AG09309 (cell line): Measurements from ENCODE around the gene NEK6.

ENCODE experiments used
- DNase-seq: peaks from one replicate; pipeline ENCODE4 v3.0.0-alpha.2; 2010; ENCODE audit warnings: low read depth
- H3K4me3 ChIP-seq: 2 replicates; pipeline ENCODE4 v1.5.1; 2011; ENCODE audit warnings: mild to moderate bottlenecking, low read depth, low read length, moderate library complexity; ENCODE audit not compliant: control insufficient read depth
- CTCF ChIP-seq: IDR thresholded peaks from 2 replicates; pipeline ENCODE4 v1.5.1; 2011; ENCODE audit warnings: mild to moderate bottlenecking, low read depth, low read length, inconsistent platforms; ENCODE audit not compliant: insufficient read depth, control insufficient read depth; ENCODE audit errors: missing control alignments

NEK6 gene

GRCh38 chr9:124255222-124255621 lies 2.5 kb upstream of the NEK6 start:
- no peak for TF ChIP-seq CTCF
- no peak overlapping the region for H3K4me3 ChIP-seq
- DNase-seq: no peak

GRCh38 chr9:124256517-124257069 lies 1.2 kb upstream of the NEK6 start:
- no peak overlapping the region for H3K4me3 ChIP-seq
- peak; percentile 81 for DNase-seq
- no peak for TF ChIP-seq CTCF

- DNase-seq: no peak
- H3K4me3 ChIP-seq: peak overlapping the region; percentile 35
- no peak for TF ChIP-seq CTCF
Measured at GRCh38 chr9:124257070-124257843, 492 bp upstream of the NEK6 start.

GRCh38 chr9:124258607-124259157 lies 933 bp downstream of the NEK6 start:
- H3K4me3 ChIP-seq: peak overlapping the region; percentile 83
- no peak for DNase-seq
- no peak for TF ChIP-seq CTCF

GRCh38 chr9:124259158-124259808 lies 1.5 kb downstream of the NEK6 start:
- no peak for TF ChIP-seq CTCF
- peak; percentile 63 for DNase-seq
- peak overlapping the region; percentile 83 for H3K4me3 ChIP-seq

GRCh38 chr9:124260769-124261603 lies 3.2 kb downstream of the NEK6 start:
- no peak for DNase-seq
- no peak overlapping the region; the same call in 1 of the 2 replicates for H3K4me3 ChIP-seq
- TF ChIP-seq CTCF: no peak
